Measurements from ENCODE around the gene TBX1.
"Not testable (repeated sequence)": the region's sequence is repeated elsewhere in the genome, so short reads cannot be mapped to it uniquely, and the experiment has no call there.

Gene TBX1

DNA sequence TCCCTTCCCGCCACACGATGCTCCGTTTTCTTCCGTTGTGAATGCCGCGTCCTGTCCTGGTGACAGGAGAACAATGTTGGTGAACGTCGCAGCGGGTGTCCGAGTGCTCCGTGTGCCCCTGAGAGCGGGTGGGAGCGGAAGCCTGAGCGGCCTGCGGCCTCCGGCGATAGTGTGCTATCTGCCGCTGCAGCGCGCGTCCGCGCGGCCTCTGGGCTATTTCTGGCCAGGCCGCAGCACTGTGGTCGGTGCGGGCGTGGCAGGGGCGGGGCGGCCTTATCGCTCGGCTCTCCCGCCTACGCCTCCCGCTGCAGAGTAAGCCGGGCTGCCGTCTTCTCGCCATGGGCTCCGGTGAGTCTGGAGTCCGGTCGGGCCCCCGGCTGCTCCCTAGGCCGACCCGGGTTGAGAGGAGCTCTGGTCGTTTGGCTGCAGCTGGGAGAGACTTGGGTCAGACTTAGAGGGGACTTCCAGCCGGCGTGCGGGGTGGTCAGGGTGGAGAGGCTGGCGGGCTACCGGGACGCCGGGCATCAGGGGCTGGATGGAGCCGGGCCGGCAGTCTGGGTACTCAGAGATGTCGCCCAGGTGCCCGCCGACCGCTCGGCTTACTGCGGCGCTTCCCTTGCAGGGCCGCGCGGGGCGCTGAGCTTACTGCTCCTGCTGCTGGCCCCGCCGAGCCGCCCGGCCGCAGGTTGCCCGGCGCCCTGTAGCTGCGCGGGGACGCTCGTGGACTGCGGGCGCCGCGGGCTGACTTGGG, 37.2 kb upstream of the TBX1 start, which contains the start of gene GP1BB:
GP1BB (plus strand) TSS at position 308 of the 751 bp plus-strand sequence; CDS start at position 339, 31 bp downstream.
- no peak for DNase-seq

DNA sequence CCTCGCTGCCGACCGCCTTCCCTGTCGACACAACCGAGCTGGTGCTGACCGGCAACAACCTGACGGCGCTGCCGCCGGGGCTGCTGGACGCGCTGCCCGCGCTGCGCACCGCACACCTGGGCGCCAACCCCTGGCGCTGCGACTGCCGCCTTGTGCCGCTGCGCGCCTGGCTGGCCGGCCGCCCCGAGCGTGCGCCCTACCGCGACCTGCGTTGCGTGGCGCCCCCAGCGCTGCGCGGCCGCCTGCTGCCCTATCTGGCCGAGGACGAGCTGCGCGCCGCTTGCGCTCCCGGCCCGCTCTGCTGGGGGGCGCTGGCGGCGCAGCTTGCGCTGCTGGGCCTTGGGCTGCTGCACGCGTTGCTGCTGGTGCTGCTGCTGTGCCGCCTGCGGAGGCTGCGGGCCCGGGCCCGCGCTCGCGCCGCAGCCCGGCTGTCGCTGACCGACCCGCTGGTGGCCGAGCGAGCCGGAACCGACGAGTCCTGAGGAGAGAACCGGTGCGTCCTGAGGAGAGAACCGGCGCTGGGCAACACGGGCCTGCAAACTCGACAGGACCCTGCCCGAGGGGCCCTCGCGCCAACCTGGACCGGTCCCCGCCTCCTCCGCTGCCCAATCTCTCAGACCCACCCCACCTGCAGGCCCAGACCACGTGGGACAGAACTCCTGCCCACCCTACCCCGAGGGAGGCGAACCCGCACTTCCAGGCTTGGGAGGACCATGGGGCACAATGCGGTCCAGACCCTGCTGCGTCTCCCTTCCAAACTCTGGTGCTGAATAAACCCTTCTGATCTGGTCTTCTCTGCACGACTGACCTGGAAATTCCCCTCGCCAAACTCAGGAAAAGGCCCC, 36.4 kb upstream of the TBX1 start:
- DNase-seq: no peak

DNA sequence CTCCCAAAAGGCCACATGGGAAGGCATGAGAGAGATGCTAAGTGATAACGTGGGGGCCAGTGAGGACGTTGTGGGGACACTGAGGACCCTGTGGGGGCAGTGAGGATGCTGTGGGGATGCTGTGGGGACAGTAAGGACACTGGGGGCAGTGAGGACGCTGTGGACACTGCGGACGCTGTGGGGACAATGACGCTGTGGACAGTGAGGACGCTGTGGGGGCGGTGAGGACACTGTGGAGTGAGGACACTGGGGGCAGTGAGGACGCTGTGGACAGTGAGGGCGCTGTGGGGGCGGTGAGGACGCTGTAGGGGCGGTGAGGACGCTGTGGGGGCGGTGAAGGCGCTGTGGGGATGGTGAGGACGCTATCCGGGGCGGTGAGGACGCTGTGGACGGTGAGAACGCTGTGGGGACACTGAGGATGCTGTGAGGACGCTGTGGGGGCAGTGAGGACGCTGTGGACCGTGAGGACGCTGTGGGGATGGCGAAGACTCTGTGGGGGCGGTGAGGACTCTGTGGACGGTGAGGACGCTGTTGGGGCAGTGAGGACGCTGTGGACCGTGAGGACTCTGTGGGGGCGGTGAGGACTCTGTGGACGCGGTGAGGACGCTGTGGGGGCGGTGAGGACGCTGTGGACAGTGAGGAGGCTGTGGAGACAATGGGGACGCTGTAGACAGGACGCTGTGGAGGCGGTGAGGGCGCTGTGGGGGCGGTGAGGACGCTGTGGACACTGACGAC, 35.5 kb upstream of the TBX1 start:
- DNase-seq: no peak

DNA sequence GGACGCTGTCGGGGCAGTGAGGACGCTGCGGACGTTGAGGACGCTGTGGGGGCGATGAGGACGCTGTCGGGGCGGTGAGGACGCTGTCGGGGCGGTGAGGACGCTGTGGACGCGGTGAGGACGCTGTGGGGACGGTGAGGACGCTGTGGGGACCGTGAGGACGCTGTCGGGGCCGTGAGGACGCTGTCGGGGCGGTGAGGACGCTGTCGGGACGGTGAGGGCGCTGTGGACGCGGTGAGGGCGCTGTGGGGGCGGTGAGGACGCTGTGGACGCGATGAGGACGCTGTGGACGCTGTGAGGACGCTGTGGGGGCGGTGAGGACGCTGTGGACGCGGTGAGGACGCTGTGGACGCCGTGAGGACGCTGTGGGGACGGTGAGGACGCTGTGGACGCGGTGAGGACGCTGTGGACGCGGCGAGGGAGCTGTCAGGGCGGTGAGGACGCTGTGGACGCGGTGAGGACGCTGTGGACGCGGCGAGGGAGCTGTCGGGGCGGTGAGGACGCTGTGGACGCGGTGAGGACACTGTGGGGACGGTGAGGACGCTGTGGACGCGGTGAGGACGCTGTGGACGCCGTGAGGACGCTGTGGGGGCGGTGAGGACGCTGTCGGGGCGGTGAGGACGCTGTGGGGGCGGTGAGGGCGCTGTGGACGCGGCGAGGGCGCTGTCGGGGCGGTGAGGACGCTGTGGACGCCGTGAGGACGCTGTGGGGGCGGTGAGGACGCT, 34.4 kb upstream of the TBX1 start:
- DNase-seq: not testable (repeated sequence)

DNA sequence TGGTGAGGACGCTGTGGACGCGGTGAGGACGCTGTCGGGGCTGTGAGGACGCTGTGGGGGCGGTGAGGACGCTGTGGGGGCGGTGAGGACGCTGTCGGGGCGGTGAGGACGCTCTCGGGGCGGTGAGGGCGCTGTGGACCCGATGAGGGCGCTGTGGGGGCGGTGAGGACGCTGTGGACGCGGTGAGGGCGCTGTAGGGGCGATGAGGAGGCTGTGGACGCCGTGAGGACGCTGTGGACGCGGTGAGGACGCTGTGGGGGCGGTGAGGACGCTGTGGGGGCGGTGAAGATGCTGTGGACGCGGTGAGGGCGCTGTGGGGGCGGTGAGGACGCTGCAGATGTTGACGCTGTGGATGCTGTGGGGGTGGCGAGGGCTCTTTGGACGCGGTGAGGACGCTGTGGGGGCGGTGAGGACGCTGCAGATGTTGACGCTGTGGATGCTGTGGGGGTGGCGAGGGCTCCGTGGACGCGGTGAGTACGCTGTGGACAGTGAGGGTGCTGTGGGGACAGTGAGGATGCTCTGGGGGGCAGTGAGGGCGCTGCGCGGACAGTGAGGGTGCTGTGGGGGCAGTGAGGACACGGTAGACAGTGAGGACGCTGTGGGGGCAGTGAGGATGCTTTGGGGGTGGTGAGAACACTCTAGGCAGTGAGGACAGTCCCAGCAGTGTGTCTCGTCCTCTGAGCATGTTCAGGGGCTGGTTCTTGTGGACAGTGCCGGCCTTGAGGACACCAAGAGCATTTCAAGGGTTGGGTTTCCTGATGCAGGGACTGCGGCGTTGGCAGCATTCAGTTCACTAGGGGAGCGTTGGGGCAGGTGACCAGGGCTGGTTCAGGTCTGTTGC, 33.0 kb upstream of the TBX1 start:
- DNase-seq: no peak

DNA sequence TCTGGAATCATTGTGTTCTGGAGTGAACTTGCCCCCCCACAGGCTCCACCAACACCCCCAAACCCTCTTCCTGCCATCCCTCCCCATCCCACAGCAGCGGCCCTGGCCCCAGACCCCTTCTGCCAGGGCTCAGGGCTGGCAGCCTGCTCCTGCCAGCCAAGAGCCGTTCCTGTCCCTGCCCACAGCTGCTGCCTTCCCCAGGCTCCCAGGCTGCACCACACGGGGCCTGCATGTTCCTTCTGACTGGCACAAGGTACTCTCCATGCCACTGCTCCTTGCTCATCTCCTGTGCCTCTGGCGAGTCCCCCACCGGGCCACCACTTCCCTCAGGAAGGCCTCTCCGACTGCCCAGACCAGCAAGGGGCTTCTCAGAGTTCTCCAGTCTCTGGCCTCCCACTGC, 32.3 kb upstream of the TBX1 start:
- DNase-seq: no peak

DNA sequence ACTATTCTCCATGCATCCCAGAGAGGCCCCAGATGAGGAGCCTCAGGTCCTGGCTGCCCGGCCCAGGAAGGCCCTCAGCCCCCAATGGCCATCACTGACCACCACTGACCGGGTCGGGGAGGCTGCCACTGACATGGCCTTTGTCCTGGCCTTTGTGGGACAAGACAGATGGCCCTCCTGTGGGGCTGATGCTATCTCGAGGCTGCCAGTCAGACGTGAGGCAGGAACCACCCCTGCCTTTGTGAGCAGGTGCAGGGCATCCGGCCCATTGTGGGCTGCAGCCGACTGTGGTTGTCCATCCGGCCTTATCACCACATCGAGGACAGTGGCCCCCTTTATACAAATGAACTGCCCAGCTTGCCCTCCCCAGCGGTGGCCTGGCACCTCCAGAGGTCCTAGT, 31.7 kb upstream of the TBX1 start:
- DNase-seq: no peak

DNA sequence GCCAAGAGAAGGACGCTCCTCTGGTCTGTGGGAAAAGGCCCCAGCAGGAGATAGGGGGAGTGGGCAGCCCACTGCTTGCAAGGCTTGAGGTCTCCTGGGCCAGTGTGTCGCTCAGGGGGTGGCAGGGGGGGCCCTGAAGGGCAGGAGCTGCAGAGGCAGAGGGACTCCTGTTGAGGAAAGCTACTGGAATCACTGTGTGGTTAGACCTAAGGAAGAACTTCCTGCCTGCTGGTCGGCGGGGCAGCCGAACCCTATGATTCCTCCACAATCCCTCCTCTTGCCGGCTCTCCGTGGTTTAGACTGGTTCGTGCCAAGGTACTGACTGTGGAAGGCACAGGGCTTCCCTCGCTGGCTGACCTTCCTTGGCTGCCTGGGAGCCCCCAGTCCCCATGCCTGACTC, 31.1 kb upstream of the TBX1 start:
- DNase-seq: no peak

DNA sequence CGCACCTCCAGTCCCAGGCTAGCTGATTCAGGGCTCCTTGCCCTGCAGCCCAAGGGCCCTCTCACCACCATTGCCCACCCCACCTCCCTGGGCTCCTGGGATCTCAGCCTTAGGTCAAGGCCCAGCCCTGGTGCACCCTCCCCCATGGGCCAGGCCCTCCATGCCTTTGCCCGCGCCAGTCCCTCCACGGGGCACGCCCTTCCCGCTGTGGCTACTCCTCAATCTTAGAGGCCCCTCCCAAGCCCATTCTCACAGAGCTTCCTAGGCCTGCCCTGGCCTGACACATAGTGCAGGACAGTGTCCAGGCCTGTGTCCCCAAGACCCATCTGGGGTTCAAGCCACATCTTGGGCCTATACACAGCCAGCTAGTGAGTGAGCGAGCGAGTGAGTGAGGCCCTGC, 30.4 kb upstream of the TBX1 start:
- no peak for DNase-seq

DNA sequence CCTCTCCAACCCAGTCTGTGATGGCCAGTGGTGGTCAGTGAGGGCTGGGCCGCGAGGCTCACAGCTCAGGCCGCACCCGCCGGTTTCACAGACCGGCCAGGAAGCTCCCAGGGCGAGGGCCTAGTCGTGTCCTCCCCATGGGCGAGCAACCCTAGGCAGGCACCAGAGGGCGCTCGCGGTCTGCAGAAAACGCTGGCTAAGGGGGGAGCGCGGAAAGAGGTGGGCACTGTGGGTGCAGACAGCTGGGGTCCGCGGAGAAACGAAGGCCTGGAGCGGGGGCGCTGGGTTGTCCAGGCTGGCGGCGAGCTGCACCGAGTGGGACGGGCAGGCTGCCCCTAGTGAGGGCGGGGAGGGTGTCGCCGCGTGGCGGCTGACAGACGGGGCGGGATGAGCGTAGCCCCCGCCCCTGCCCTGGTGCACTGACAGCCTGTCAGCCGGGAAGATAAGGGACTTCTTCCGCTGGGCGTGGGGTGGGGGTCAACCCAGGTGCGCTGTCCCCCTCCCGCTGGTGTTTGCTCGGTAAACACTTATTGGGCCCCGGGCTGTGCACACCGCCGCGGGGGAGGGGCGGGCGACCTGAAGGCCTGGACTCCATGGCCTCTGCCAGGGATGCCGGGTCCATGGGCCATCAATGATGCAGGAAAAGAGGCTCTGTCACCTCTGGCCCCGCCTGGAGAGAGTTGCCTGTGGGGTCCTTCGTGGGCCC, 29.8 kb upstream of the TBX1 start:
- DNase-seq: peak; percentile 67 to 71

DNA sequence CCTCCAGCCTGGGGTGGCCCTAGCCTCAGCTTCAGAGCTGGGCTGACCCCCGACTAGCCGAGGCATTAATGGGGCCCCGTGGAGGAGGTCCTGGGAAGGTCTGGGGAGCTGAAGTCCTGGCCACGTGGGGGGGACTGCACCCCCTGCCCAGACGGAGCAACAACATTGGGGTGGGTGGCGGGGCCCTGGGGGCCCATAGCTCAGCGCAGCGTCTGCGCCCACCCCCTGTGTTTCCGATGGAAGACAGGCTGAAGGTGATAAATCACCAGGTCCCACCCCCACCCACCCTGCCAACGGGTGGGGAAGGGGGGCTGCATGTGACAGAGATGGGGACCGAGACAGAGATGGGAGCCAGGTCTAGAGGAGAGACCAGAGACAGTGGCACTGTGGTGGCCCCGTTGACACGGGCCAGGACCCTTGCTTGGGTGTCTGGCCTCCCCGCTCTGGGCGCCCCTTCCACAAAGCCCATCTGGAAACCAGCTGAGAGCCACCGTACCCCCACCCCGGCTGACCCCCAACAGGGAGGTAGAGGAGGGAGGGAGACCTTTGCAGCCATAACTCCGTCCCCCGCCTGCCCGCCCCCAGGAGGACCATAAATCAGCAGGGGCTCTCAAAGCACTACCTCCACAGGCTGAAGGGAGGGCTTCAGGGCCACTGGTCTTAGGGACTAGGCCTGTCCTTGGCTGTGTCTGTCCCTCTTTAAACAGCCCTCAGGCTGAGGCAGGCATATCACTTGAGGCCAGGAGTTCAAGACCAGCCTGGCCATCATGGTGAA, 29.0 kb upstream of the TBX1 start:
- no peak for DNase-seq

DNA sequence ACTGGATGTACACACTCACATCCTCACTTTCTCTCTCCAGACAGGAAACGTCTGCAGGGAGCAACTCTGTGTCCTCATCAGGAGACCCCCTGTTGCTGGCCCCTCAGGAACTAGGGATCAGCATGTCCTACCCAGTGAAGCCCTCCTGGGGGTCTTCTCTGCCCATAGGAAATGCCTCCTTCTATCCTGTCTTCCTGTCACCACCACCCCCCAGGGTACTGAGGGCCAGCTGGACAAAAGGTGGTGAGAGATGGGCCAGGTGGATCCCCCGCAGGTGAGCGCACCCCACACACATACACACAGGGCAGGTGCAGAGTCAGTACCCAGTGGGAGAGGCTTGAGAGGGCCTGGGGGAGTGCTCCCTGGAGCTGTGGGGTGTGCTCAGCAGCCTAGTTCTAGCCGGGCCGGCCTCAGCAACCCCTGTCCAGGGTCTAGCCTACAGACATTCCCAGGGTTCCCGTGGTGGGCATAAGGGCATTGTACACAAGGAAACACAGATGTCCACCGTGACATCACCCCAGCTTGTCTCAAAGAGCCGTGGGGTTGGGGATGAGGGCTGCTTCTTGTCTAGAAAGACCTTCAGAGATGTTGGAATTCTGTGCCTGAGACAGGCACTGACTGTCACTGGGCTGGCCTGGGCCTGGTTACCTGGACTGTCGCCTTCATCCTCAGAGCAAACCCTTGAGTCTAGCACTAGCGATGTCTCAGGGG, 28.0 kb upstream of the TBX1 start:
- no peak for DNase-seq

DNA sequence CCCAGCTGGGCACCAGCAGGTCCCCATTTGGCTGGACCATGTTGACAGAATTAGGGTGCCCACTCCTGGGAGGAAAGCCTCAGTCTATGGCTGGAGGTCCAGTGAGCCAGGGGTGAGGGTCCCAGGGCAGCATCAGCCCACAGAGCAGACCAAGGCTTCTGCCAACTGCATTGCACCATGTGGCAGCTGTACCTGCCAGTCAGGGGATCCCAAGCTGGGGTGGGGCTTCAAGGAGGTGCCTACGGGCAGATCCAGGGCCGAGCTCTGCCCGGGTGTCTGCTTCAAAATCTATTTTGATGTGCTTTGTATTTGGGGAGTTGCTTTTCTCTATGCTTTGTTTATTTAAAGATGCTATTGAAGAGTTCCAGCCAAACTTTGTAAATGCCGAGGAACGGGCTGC, 26.8 kb upstream of the TBX1 start:
- no peak for DNase-seq

DNA sequence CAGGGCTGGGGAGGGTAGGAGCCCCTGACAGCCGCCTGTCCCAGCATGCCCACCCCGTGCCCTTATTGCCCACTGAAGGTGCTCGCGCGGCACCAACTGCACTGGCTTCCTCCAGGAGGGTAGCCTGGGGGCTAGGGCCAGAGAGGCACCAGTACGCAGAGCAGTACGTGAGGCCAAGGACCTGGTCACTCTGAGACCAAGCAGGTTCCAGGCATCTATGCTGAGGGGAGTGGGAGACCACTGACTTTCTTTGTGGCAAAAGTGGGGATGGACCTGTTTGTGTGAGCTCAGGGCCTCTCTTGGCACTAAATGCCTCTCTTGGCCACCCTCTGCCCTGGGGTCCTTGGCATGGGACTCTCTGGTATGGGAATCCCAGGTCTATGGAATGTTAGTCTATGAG, 26.4 kb upstream of the TBX1 start:
- DNase-seq: no peak

DNA sequence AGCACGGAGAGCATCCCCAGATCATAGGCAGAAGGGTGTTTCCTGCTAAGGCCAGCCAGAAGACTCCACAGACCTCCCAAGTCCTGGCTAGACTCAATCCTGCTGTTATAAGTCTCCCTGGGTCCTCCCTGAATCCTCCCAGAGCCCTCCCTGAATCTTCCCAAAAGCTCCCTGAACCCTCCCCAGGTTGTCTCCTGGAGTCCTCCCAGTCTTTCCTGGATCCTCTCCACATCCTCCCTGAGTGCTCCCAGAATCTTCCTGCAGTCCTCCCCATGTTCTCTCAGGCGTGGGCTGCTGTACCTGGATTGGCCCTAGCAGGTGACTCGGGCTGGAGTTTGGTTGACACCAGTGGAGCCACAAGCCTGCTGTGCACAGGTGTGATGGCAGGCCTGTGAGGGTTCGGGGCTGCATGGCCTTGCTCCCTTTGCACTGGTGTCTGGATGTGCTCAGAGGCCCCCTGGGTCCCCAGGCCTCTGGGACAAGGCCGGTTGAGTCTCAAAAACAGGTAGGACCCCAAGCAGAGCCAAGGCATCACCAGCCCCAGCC, 25.7 kb upstream of the TBX1 start:
- DNase-seq: no peak

DNA sequence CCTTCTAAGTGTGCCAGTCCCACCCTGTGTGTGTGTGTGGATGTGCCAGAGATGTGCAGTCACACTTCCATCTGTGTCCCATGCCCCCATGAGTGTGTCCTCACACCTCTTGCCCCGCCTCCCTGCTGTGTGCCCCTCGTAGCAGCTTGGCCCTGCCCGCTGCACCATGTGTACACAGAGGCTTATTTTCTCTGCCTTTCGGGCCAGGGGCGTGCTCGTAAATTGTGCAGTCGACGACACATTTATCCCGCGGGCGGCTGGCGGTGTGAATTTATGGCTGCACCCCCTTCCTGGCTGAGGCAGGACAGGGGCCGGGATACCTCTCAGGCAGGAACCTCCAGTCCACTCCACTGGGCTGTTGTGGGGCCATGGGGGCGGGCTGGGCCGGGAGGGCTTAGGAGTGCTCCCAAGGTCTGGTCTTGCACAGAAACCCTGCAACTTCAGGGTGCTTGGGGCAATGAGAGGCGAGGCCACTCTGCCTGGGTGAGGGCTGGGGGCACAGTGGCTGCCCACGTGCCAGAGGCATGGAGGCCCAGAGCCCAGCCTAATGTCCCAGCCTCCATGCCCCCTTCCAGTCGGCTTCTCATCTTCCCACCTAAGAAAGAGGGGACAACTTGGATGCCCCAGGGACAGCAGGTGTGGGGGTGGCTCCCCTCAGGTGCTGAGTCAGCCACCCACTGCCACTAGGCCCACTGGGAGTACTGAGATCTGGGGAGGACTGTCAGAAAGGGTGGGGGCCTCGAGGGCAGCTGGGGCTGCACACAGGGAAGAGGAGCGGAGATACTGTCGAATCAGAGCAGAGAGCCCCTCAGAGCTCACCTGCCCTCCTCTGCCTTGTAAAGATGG, 24.7 kb upstream of the TBX1 start:
- no peak for DNase-seq

DNA sequence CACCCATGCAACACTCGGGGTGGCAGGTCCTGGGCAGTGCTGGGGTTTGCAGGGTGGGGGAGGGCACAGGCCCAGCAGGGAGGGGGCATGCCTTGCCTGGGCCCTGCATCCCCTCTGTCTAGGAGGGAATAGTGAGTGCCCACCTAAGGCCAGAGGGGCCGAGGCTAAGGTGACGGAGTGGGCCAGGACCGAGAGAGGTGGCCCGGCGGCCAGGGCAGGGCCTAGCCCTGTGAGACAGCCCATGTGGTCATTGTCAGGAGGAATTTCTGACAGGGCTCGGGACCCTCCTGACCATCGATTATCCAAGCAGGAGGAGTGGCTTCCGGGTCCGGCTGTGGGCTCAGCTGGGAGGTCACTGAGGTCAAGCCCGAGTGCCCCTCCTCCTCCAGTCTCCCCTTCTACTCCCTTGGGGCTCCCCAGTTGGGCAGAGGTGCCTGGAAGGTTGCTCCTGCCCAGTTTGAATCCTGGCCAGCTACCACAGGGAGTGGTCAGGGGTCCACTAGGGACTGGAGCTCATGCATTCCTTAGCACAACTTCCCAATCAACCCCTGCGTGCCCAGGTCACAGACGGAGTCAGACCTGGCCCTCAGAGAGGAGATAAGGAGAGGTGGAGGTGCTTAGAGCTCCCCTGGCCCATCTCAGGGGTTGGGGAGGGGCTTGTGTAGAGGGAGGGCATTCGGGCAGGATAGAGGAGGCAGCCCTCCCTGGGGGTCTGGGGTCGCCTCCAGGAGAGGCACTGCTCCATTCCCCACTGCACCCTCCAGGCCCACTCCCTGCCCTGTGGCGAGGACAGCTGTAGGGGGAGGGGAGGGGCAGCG, 22.5 kb upstream of the TBX1 start:
- no peak for DNase-seq

All from AML-193 (cell line).